VCaP (cell line): Measurements from ENCODE around the gene FAM3B.
A peak's percentile ranks its signal among the peaks of the same experiment; 100 is the strongest.
"Not testable (repeated sequence)": the region's sequence is repeated elsewhere in the genome, so short reads cannot be mapped to it uniquely, and the experiment has no call there.

ENCODE experiments used
- H3K27ac ChIP-seq: fragments of 450-650 bp; 2 replicates; pipeline ENCODE4 v1.5.1; 2017
- CTCF ChIP-seq: fragments of 450-650 bp; conservative IDR thresholded peaks from 2 replicates; pipeline ENCODE4 v1.5.1; 2017; ENCODE audit warnings: mild to moderate bottlenecking, moderate library complexity

The FAM3B gene

DNA sequence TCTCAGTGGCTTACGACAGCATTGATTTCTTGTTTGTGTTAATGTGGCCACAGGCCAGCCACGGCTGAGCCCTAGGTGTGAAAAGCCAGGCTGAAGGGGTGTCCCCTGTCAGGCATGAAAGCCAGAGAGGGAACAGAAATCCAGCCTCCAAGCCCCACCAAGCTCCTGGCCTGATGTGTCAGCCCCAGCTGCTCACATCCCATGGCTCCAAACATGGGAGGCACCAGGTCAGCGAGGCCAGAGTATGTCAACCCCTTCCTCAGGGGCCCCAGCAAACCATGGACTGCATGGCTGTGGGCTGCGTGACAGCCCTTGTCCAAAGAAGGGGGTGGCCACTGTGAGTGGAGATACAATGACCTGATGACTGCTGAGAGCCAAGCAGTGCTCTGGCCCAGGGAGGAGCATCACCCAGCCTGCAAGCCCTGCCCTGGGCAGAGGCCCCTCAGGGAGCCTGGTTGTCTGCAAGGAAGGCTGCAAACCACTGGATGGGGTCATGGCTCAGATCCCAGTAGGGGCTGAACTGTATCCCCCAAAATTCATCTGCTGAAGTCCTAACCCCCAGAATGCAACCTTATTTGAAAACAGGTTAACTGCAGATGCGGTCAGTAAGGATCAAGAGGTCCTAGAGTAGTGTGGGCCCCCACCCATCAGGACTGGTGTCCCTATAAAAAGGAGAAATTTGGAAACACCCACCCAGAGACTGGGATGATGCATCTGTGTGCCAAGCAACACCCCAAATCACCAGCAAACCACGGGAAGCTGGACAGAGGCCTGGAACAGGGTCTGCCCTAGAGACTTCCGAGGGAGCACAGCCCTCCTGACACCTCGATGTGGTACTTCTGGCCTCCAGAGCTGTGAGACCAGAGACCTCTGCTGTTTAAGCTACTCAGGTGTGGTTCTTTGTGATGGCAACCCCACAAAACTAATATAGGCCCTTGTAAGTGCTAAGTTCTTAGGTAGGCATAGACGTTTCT is 41.9 kb downstream of the FAM3B start:
- no peak overlapping the region for H3K27ac ChIP-seq
- no peak for TF ChIP-seq CTCF

GRCh38 chr21:41359286-41359685 is 42.7 kb downstream of the FAM3B start:
- H3K27ac ChIP-seq: no peak overlapping the region
- TF ChIP-seq CTCF: no peak

GRCh38 chr21:41359754-41360071 is 43.1 kb downstream of the FAM3B start:
- H3K27ac ChIP-seq: not testable (repeated sequence)

DNA sequence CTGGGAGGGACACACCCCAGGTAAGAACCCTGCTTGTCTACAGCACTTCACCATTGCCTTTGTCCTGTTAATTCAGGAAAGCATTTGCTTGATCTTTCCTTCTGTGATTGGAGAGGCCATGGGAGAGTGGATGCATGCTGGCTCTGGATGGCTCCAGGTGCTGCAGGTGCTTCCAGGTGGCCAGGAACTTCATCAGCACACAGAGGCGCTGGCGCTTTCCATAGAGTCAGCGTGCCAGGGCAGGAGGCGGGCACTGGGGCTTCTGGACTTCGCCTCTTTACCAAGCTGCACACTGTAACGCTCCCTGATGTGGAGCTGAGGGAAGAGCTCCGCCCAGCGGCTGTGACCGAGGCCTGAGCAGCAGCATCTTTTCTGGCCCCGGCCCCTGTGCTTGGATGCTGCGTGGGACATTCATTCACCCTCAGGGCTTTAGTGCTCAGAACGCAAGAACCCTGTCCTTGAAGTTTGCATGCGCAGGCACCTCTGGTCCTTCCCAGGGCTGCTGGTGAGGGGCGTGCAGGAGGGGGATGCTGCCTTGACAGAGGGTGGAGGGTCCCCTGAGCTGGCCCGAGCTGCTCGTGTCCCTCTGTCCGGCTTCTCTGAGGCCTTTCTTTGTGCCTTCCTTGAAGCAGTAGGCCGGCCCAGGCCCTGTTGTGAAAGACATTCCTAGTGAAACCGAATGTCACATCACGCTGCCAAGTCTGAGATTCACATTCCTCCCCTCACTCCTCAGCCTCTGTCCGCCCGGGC is 43.6 kb downstream of the FAM3B start:
- H3K27ac ChIP-seq: no peak overlapping the region
- peak; percentile 87 for TF ChIP-seq CTCF

DNA sequence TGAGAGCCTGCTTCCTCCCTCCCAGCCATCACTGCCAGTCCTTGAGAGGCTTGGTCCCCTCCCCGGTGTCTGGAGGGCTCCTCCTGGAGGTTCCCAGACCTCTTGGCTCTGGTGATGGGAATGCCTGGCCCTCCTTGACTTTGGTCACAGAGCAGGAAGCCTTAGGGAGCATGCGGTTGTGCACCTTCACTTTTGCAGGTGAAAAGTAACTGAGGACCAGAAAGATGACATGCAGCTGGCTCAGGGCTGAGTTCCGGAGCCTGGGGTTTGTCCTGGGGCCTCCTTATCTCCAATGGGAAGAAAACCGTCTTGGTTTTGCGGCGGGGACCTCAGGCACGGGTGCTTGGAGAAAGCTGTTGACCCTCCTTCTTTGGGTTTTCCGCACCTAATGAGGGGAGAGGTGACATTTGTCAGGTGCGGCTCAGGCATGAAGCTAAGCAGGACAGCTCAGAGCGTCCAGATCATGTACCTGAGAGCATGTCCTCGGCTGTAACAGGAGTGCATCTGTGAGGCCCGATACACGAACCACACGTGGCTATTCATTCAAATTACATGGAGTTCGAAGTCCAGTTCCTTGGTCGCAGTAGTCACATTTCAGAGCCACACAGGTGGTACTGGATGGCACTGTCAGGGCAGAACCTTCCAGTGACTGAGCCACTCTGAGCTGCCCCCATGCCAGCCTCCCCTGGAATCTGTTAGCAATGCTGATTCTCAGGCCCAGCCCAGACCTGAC is 44.6 kb downstream of the FAM3B start:
- H3K27ac ChIP-seq: no peak overlapping the region
- no peak for TF ChIP-seq CTCF

- TF ChIP-seq CTCF: no peak
- no peak within 1 kb of the TSS for H3K27ac ChIP-seq
Observed at GRCh38 chr21:41361786-41362604, 45.4 kb downstream of the FAM3B start, which contains the start of gene MX2. TSS of gene MX2 (plus strand) at chr21:41362027. CDS start at chr21:41376907, 14,880 bp downstream.

DNA sequence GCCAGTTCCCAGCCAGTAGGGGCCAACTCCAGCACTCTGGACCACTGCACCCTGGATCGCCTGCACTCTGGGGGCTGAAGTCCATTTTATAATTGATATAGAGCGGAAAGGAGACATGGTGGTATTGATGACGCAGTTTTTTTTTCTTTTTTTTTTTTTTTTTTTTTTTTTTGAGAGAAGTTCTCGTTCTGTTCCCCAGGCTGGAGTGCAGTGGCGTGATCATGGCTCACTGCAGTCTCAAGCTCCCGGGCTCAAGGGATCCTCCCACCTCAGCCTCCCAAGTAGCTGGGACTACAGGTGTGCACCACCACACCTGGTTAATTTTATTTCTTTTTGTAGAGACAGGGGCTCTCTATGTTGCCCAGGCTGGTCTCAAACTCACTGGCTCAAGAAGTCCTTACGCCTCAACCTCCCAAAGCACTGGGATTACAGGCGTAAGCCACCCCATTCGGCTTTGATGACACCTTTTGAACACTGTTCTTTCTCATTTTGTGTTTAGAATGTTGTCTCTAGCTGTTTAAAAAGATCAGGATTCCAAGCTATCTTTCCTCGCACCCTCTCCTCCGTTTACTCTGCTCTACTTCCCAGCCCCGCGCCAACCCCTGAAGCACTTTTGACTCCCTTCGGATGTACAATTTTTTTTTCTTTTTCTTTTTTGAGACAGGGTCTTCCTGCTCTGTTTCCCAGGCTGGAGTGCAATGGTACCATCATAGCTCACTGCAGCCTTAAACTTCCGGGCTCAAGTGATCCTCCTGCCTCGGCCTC is 46.2 kb downstream of the FAM3B start:
- H3K27ac ChIP-seq: no peak overlapping the region
- no peak for TF ChIP-seq CTCF
